Osteocyte (in vitro differentiated cells): ENCODE data around the gene FLNA. TPM values are rescaled to one million over a fixed set of nuclear protein-coding genes. Genes with fewer than 3 reads are reported as not detected.
A peak's percentile ranks its signal among the peaks of the same experiment; 100 is the strongest.

ENCODE experiments used
- DNase-seq: peaks from one replicate; pipeline ENCODE4 v3.0.0; 2021; ENCODE audit warnings: mixed read lengths; ENCODE audit not compliant: unreplicated experiment; ENCODE audit errors: extremely low spot score
- H3K27ac Mint-ChIP-seq: one replicate; pipeline ENCODE4 v1.8.0; 2021; ENCODE audit warnings: mild to moderate bottlenecking, mixed read lengths; ENCODE audit not compliant: unreplicated experiment
- H3K27me3 Mint-ChIP-seq: one replicate; pipeline ENCODE4 v1.8.0; 2021; ENCODE audit warnings: mixed read lengths; ENCODE audit not compliant: unreplicated experiment
- H3K36me3 Mint-ChIP-seq: one replicate; pipeline ENCODE4 v1.8.0; 2021; ENCODE audit warnings: mixed read lengths; ENCODE audit not compliant: unreplicated experiment
- H3K4me1 Mint-ChIP-seq: one replicate; pipeline ENCODE4 v1.8.0; 2021; ENCODE audit warnings: mixed read lengths; ENCODE audit not compliant: unreplicated experiment
- H3K4me3 Mint-ChIP-seq: one replicate; pipeline ENCODE4 v1.8.0; 2021; ENCODE audit warnings: mild to moderate bottlenecking, moderate library complexity, mixed read lengths; ENCODE audit not compliant: unreplicated experiment
- H3K9me3 Mint-ChIP-seq: one replicate; pipeline ENCODE4 v1.8.0; 2021; ENCODE audit warnings: mixed read lengths; ENCODE audit not compliant: unreplicated experiment
- total RNA-seq: library from RNA; stranded (reverse); gene quantifications from 2 replicates; pipeline ENCODE4 v1.2.1, GENCODE V29; 2021
- TF ChIP-seq, protein P1 (sequence below): fragments of 200-600 bp; sonication (generic); IDR thresholded peaks from 2 replicates; pipeline ENCODE4 v1.5.0; 2021; ENCODE audit warnings: antibody characterized with exemption, mild to moderate bottlenecking, moderate library complexity

Gene FLNA
- total RNA-seq, 1 donor from 2014 or later, result 2,024 TPM

DNA sequence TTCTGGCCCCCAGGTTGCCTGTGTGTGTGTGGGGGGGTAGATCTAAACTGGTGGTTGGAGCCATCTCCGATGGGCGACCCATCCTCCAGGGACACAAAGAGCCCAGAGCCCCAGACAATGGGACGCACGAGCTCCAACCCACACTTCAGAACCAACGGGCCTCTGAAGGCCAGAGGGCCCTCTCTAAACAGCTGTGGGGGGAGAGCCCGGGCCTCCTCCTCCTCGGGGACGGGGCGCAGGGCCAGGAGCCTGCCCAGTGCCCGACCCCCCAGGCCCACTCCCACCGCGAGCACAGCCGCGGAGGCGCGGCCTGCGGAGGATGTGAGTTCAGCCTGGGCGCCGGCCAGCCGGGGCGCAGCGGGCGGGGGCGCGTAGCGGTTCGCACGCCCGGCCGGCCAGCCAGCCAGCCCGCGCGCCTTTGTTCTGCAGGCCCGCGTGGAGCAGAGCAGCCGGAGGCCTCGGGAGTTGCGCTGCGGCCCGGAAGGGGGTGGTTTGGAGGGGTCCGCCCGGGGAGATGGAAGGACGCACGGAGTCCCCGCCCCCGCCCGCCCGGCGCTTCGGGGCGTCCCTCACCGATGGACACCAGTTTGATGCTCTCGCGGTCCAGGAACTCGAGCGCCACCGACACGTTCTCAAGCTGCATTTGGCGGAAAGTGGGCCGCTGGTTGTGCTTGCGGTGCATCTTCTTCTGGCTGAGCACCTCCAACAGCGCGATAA, 4.0 kb downstream of the FLNA start:
- H3K27ac Mint-ChIP-seq, result peak overlapping the region; percentile 92

DNA sequence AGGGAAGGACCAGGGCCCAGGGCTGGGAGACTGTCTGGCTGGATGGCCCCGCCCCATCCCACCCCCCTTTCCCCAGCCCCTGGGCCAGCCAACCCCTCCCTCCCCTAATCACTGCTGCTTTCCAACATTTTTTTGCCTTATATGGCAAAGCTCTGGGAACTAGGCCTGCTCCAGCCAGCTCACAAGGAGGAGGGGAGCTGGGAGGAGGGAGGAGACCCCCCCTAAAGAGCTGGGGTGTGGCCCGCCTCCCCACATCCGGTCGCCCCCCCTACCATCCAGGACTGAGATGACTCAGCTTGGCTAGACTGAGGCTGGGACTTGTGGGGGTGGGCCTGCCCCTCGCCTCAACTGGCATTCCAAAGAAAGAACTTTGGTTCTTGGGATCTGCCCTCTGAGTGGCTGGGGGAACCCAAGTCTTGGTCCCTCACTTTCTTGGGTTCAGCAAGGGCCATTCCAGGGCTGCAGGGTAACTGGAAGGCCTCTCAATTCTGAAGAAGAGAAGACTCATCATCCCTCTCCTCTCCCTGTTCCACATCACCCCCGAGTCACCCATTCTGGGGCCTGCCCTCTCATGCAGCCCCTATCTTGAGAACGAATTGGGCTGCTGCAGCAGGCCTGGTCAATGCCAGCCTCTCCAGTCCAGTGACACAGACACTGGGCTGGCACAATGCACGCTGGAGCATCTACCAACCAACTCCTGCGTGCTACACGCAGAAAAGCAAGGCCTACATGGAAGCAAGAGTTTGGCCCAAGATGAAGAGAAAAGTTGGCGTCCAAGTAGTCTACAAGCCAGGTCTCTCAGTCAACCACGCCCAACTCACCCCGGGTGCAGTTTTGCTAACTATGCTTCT, 4.8 kb downstream of the FLNA start:
- Mint-ChIP-seq H3K9me3 (no peaks in the 10 kb centered on the region), H3K4me1 (peaks cover 22% of the 10 kb centered on the region), H3K36me3 (peaks cover 9% of the 10 kb centered on the region), H3K4me3 (peak overlapping the region; percentile 85), H3K27ac (peak overlapping the region; percentile 92), H3K27me3 (no peaks in the 10 kb centered on the region)
- peak; percentile 93 for DNase-seq
- TF ChIP-seq, protein P1, sequence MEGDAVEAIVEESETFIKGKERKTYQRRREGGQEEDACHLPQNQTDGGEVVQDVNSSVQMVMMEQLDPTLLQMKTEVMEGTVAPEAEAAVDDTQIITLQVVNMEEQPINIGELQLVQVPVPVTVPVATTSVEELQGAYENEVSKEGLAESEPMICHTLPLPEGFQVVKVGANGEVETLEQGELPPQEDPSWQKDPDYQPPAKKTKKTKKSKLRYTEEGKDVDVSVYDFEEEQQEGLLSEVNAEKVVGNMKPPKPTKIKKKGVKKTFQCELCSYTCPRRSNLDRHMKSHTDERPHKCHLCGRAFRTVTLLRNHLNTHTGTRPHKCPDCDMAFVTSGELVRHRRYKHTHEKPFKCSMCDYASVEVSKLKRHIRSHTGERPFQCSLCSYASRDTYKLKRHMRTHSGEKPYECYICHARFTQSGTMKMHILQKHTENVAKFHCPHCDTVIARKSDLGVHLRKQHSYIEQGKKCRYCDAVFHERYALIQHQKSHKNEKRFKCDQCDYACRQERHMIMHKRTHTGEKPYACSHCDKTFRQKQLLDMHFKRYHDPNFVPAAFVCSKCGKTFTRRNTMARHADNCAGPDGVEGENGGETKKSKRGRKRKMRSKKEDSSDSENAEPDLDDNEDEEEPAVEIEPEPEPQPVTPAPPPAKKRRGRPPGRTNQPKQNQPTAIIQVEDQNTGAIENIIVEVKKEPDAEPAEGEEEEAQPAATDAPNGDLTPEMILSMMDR, result no peak

More for the DNA sequence above, 4.0 kb downstream of the FLNA start:
- H3K4me3 Mint-ChIP-seq, result peak overlapping the region; percentile 85
- peaks cover 24% of the 10 kb centered on the region for H3K4me1 Mint-ChIP-seq
- TF ChIP-seq, protein P1, result no peak
- H3K27me3 Mint-ChIP-seq, result no peaks in the 10 kb centered on the region
- H3K9me3 Mint-ChIP-seq, result no peaks in the 10 kb centered on the region
- no peak for DNase-seq
- peaks cover 7% of the 10 kb centered on the region for H3K36me3 Mint-ChIP-seq

- peaks cover 24% of the 10 kb centered on the region for H3K4me1 Mint-ChIP-seq
- peaks cover 10% of the 10 kb centered on the region for H3K36me3 Mint-ChIP-seq
- H3K27me3 Mint-ChIP-seq, result no peaks in the 10 kb centered on the region
- no peaks in the 10 kb centered on the region for H3K9me3 Mint-ChIP-seq
- peak; percentile 91 for DNase-seq
- peak overlapping the region; percentile 86 for H3K27ac Mint-ChIP-seq
- TF ChIP-seq, protein P1, result no peak
- H3K4me3 Mint-ChIP-seq, result peak overlapping the region; percentile 74
These were observed 5.6 kb downstream of the FLNA start for GRCh38 chrX:154368630-154369448.

- TF ChIP-seq, protein P1, result no peak
- H3K36me3 Mint-ChIP-seq, result peaks cover 14% of the 10 kb centered on the region
- H3K4me3 Mint-ChIP-seq, result peak overlapping the region; percentile 74
- no peaks in the 10 kb centered on the region for H3K9me3 Mint-ChIP-seq
- peak overlapping the region; percentile 86 for H3K27ac Mint-ChIP-seq
- H3K27me3 Mint-ChIP-seq, result no peaks in the 10 kb centered on the region
- H3K4me1 Mint-ChIP-seq, result peaks cover 19% of the 10 kb centered on the region
- DNase-seq, result no peak
These were observed 6.7 kb downstream of the FLNA start for GRCh38 chrX:154367474-154368308.
